ENCODE results near the gene PILRB. TPM values are rescaled to one million over a fixed set of nuclear protein-coding genes. Genes with fewer than 3 reads are reported as not detected.
"Not testable (repeated sequence)": the region's sequence is repeated elsewhere in the genome, so short reads cannot be mapped to it uniquely, and the experiment has no call there.

The PILRB gene
- total RNA-seq, 2 donors from 2014 or later, result 41.0 to 103 TPM

DNA sequence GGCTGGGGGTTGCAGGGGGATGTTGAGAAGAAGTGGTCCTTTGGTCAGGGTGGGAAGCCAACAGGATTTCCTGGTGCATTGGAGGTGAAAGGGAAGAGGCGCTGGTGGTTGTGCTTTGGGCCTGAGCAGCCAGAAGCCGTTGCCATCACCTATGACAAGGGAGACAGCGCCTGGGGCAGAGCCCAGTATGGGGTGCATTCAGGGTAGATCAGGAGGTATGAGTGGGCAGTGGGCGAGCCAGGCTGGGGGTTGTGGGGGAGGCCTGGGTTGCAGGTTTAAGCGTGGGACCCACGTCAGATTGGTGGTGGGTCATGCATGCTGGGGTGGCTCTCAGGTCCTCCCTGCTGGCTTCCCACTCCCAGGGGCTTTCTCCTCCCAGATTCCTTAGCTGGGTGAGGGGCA, 6.3 kb upstream of the PILRB start:
- peak overlapping the region; percentile 70 to 79 for H3K27ac Mint-ChIP-seq
- H3K9me3 Mint-ChIP-seq, result no peaks in the 10 kb centered on the region
- H3K36me3 Mint-ChIP-seq, result peaks cover 7 to 18% of the 10 kb centered on the region in 2 donors
- DNase-seq (ENCODE audit: low spot score in 2 of 2), result no peak
- no peak for ATAC-seq

DNA sequence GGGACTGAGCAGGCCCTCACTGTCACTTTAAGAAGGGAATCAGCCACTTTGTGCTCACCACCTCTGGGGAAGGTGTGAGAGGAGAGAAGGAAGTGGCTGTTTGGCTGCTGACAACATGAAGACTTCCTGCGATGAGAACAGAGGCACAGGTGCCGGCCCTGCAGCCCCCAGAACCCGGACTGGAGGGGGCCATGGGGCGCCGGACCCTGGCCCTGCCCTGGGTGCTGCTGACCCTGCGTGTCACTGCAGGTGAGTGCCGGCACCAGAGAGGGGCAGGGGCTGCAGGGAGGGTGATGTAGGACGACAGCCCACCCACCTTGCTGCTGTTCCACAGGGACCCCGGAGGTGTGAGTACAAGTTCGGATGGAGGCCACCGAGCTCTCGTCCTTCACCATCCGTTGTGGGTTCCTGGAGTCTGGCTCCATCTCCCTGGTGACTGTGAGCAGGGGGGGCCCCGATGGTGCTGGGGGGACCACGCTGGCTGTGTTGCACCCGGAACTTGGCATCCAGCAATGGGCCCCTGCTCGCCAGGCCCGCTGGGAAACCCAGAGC, 5.6 kb upstream of the PILRB start:
- H3K27ac Mint-ChIP-seq, result peak overlapping the region in 1 of 2 donors; percentile 75
- peaks cover 6 to 12% of the 10 kb centered on the region in 2 donors for H3K36me3 Mint-ChIP-seq
- H3K9me3 Mint-ChIP-seq; DNase-seq (ENCODE audit: low spot score in 2 of 2): not testable (repeated sequence)
- peak; percentile 25 to 53 for ATAC-seq

DNA sequence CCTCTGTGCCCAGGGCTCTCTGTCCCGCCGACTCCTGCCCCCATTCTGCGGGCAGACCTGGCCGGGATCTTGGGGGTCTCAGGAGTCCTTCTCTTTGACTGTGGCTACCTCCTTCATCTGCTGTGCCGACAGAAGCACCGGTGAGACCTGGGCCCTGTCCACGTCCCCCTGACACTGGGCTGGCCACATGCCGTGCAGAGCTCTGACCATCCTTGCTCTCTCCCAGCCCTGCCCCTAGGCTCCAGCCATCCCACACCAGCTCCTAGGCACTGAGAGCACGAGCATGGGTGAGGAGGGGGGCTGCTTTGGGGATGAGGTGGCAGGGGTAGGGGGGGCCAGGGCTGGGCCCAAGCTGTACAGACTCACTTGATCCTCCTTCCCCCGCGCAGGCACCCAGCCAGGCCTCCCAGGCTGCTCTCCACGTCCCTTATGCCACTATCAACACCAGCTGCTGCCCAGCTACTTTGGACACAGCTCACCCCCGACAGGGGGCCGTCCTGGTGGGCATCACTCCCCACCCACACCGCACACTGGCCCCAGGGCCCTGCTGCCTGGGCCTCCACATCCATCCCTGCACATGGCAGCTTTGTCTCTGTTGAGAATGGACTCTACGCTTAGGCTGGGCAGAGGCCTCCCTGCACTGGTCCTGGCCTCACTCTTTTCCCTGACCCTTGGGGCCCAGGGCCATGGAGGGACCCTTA, 4.8 kb upstream of the PILRB start:
- DNase-seq (ENCODE audit: low spot score in 2 of 2) (no peak), ATAC-seq (peak; percentile 8 to 14)
- Mint-ChIP-seq H3K36me3 (peaks cover 0 to 7% of the 10 kb centered on the region in 2 donors), H3K27ac (peak overlapping the region; percentile 75 to 92), H3K9me3 (no peaks in the 10 kb centered on the region)

DNA sequence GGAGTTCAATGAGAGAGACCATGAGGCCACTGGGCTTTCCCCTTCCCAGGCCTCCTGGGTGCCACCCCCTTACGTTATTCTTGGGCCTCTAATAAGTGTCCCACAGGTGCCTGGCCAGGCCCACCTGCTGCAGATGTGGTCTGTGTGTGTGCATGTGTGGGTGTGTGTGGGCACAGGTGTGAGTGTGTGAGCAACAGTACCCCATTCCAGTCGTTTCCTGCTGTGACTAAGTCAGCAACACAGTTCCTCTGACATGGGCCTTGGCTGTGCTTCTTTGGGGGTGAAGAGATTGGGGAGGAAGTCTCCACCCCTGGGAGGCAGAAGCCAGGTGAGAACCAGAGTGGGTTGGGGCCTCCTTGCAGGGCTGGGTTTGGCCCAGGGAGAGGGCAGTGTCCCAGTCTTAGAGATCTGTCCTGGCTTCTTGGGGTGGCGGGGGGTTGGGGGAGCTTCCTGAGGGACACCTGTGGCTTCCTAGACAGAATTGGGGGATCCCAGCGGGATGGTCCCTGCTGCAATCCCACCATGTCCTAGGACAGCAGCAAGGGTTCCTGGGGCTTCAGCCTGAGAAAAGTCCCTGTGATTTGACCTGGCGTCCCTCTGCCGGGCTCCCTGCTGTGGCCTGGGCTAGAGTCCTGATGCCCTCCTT, 4.1 kb upstream of the PILRB start:
- no peaks in the 10 kb centered on the region for H3K9me3 Mint-ChIP-seq
- DNase-seq (ENCODE audit: low spot score in 2 of 2), result no peak
- H3K27ac Mint-ChIP-seq, result peak overlapping the region; percentile 75 to 92
- peaks cover 0 to 7% of the 10 kb centered on the region in 2 donors for H3K36me3 Mint-ChIP-seq
- peak; percentile 62 to 66 for ATAC-seq

DNA sequence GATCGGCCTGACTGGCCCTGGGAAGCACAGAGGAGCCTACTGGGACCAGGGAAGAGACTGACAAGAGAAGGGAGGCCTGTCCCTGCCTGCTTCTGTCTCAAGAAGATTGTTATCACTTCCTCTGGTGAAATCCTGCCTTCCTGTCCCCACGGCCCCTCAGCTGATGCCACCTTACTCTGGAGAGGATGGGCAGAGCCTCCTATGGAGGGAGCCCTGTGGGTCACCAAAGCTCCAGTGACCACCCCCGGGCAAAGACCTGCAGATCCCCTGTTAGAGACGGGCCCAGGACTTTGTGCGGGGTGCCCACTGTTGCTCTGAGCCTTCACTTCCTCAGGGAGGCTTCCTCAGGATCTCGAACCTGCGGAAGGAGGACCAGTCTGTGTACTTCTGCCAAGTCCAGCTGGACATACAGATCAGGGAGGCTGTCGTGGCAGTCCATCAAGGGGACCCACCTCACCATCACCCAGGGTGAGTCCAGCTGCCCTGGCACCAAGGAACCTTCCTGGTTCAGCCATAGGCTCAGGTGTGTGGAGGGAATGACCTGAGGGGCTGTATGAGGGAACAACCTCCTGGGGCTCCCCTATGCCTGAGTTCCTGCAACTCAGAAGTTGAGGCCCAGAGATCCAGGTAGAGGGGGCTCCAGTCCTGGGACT, 1.4 kb upstream of the PILRB start:
- ATAC-seq (no peak), DNase-seq (ENCODE audit: low spot score in 2 of 2) (no peak)
- peaks cover 10 to 11% of the 10 kb centered on the region in 2 donors for H3K36me3 Mint-ChIP-seq
- peak overlapping the region in 1 of 2 donors; percentile 60 for H3K27ac Mint-ChIP-seq
- H3K9me3 Mint-ChIP-seq, result no peaks in the 10 kb centered on the region

DNA sequence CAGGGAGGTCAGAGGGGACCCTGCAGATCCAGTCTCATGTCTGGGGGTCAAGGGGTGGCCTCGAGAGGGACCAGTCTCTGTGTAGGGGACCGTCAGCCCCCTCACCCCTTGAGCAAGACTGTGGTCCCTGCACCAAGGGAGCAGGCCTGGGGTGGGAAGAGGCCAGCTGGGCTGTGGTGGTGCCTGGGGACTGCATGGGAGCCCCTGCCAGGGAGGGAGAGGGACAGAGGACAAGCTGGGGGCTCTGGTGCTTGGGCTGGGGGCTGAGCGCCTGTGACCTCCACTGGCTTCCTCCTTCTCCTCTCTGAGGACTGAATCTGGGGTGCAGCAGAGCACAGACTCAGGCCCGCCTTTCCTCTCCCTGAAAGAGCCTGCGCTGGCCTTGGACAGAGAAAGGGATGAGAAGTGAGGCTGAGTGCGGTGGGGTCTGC, 771 bp upstream of the PILRB start:
- no peaks in the 10 kb centered on the region for H3K9me3 Mint-ChIP-seq
- H3K36me3 Mint-ChIP-seq, result peaks cover 10 to 12% of the 10 kb centered on the region in 2 donors
- DNase-seq (ENCODE audit: low spot score in 2 of 2) (no peak), ATAC-seq (no peak)
- peak overlapping the region in 1 of 2 donors; percentile 46 for H3K27ac Mint-ChIP-seq

DNA sequence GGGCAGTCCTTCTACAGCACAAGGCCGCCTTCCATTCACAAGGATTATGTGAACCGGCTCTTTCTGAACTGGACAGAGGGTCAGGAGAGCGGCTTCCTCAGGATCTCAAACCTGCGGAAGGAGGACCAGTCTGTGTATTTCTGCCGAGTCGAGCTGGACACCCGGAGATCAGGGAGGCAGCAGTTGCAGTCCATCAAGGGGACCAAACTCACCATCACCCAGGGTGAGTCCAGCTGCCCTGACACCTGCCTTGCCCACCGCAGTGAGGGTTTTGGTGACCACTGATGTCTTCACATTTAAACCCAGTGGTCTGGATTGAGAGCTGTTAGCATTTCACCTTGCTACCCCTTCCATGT, 918 bp downstream of the PILRB start:
- H3K27ac Mint-ChIP-seq, result no peak overlapping the region
- peaks cover 17 to 29% of the 10 kb centered on the region in 2 donors for H3K36me3 Mint-ChIP-seq

DNA sequence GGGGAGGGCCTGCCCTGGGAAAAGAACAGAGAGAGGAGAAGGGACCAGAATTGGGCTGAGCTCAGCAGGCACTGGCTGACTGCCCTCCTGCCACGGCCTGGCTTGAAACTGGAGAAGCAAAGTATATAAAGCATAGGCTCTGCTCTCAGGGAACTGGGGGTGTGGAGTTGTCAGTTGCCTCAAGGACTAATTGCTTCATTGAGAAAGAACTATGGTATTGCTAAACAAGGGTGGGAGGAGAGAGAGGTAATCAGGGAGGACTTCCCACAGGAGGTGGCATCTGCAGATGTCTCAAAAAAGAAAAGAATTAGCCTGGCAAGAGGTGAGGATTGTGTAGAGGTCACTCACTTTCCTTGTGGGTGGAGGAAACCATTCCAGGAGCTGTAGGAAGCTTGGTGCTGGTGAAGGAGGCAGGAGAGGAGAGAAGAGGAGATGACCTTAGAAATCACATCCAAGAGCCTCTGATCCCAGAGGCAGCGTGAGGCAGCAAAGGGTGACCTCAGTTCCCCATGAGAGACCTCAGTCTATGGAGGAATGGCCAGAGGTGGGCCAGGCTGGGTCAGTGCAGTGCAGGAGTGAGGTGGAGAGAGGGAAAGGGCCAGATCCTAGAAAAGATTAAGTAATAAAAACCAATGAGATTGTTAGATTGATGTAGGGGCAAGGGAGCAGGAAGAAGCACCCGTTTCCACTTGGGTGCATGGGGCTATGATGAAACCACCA, 2.4 kb downstream of the PILRB start:
- peaks cover 19 to 38% of the 10 kb centered on the region in 2 donors for H3K36me3 Mint-ChIP-seq
- ATAC-seq, result no peak

More for the DNA sequence above, 918 bp downstream of the PILRB start:
- no peak for ATAC-seq
- DNase-seq (ENCODE audit: low spot score in 2 of 2), result no peak
- H3K9me3 Mint-ChIP-seq, result no peaks in the 10 kb centered on the region

DNA sequence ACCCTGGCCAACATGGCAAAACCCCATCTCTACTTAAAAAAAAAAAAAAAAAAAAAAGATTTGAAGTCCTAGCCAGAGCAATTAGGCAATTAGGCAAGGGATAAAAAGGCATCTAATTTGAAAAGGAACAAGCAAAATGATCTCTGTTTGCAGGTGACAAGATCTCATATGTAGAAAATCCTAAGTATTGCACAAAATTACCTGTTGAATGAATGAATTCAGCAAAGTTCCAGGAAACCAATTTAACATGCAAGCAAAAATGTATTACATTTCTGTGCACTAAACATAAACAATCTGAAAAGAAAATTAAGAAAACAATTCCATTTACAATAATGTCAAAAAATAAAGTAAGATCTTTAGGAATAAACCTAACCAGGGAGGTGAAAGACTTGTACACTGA, 5.2 kb downstream of the PILRB start:
- DNase-seq (ENCODE audit: low spot score in 2 of 2), result no peak
- no peaks in the 10 kb centered on the region for H3K9me3 Mint-ChIP-seq
- ATAC-seq, result no peak
- no peak overlapping the region for H3K27ac Mint-ChIP-seq
- peaks cover 23 to 48% of the 10 kb centered on the region in 2 donors for H3K36me3 Mint-ChIP-seq

More for the DNA sequence above, 2.4 kb downstream of the PILRB start:
- peak overlapping the region; percentile 38 to 78 for H3K27ac Mint-ChIP-seq
- DNase-seq (ENCODE audit: low spot score in 2 of 2), result no peak
- no peaks in the 10 kb centered on the region for H3K9me3 Mint-ChIP-seq

DNA sequence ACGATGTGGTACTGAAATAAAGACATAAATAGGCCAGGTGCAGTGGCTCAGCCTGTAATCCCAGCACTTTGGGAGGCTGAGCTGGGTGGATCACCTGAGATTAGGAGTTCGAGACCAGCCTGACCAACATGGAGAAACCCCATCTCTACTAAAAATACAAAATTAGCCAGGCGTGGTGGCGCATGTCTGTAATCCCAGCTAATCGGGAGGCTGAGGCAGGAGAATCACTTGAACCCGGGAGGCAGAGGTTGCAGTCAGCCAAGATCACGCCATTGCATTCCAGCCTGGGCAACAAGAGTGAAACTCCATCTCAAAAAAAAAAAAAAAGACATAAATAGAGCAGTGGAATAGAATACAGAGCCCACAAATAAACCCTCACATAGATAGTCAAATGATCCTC, 5.9 kb downstream of the PILRB start:
- H3K27ac Mint-ChIP-seq, result peak overlapping the region in 1 of 2 donors; percentile 13
- DNase-seq (ENCODE audit: low spot score in 2 of 2); ATAC-seq; H3K9me3 Mint-ChIP-seq: not testable (repeated sequence)
- peaks cover 23 to 48% of the 10 kb centered on the region in 2 donors for H3K36me3 Mint-ChIP-seq

DNA sequence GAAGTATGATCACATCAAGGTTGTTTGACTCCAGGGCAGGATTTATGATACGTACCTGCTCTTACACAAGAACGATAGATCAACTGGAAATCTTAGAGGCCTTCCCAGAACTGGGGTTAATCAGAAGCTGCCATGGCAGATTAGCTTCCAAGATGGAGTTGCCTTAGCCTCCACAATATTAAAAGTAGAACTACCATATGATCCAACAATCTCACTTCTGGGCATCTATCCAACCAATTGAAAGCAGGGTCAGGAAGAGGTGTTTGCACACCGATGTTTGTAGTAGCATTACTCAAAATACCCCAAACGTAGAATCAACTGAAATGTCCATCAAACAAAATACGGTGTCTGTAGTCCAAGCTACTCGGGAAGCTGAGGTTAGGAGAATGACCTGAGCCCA, 6.6 kb downstream of the PILRB start:
- ATAC-seq (no peak), DNase-seq (ENCODE audit: low spot score in 2 of 2) (no peak)
- no peaks in the 10 kb centered on the region for H3K9me3 Mint-ChIP-seq
- peak overlapping the region in 1 of 2 donors; percentile 13 for H3K27ac Mint-ChIP-seq
- peaks cover 23 to 48% of the 10 kb centered on the region in 2 donors for H3K36me3 Mint-ChIP-seq

DNA sequence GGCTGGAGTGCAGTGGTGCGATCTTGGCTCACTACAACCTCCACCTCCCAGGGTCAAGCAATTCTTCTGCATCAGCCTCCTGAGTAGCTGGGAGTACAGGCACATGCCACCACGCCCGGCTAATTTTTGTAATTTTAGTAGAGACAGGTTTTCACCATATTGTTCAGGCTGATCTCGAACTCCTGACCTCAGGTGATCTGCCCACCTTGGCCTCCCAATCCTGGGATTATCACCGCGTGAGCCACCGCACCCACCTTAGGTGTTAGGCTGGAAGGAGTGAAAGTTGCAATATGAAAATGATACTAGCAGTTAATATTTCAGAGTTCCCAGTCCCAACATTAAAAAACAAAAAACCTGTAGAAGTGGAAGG, 8.1 kb downstream of the PILRB start:
- H3K36me3 Mint-ChIP-seq, result peaks cover 14 to 36% of the 10 kb centered on the region in 2 donors
- H3K27ac Mint-ChIP-seq, result peak overlapping the region; percentile 66 to 83
- not testable (repeated sequence) for ATAC-seq; H3K9me3 Mint-ChIP-seq; DNase-seq (ENCODE audit: low spot score in 2 of 2)

DNA sequence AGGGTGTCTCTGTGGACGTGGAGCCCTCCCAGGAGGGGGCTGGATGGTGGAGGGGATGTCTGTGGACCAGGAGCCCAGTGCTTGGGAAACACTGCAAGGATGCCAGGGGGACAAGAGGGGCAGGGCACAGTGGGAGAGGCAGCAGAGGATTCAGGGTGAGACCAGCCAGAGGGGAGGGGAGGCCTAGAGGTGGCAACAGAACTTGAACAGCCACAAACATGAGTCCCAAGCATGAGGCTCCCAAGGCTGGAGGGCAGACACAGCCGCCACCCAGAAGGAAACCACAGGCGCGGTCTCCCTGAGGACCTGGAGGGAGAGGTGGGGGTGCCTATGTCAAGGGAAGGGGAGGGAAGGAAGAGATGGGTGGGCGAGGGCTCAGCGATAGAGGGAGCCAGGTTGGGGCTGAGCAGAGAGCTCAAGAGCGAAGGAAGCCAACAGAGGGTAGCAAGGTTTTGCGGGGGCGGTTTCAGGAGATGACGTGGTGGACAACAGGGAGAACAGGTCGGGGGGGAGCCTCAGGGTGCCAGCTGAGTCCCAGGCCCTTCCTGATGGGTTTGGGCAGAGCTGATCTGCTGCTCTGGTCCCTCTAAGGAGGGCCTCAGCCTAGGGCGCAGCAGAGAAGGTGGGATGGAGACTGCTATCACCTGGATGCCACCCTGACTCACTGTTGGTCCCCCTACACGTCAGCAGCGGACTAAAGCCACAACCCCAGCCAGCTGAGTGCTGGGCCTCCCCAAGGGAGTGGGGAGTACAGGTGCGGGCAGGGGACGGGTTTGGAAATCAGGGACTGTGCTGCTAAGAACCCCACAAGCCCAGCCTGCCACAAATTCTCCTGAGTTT, 8.7 kb downstream of the PILRB start:
- peak overlapping the region; percentile 66 to 83 for H3K27ac Mint-ChIP-seq
- peak in 1 of 2 donors; percentile 19 for ATAC-seq
- DNase-seq (ENCODE audit: low spot score in 2 of 2), result no peak
- no peaks in the 10 kb centered on the region for H3K9me3 Mint-ChIP-seq
- H3K36me3 Mint-ChIP-seq, result peaks cover 14 to 36% of the 10 kb centered on the region in 2 donors

DNA sequence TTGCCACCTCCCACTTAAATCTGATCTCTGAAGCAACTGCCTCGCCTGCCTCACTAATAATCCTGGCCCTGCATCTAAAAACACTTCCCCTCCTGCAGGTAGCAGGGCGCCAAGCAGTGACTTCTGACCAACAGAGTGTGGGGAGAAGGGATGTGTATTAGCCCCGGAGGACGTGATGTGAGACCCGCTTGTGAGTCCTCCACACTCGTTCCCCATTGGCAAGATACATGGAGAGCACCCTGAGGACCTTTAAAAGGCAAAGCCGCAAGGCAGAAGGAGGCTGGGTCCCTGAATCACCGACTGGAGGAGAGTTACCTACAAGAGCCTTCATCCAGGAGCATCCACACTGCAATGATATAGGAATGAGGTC, 9.3 kb downstream of the PILRB start:
- Mint-ChIP-seq H3K27ac (peak overlapping the region in 1 of 2 donors; percentile 38), H3K36me3 (peaks cover 14 to 34% of the 10 kb centered on the region in 2 donors), H3K9me3 (no peaks in the 10 kb centered on the region)
- no peak for ATAC-seq
- no peak for DNase-seq (ENCODE audit: low spot score in 2 of 2)

DNA sequence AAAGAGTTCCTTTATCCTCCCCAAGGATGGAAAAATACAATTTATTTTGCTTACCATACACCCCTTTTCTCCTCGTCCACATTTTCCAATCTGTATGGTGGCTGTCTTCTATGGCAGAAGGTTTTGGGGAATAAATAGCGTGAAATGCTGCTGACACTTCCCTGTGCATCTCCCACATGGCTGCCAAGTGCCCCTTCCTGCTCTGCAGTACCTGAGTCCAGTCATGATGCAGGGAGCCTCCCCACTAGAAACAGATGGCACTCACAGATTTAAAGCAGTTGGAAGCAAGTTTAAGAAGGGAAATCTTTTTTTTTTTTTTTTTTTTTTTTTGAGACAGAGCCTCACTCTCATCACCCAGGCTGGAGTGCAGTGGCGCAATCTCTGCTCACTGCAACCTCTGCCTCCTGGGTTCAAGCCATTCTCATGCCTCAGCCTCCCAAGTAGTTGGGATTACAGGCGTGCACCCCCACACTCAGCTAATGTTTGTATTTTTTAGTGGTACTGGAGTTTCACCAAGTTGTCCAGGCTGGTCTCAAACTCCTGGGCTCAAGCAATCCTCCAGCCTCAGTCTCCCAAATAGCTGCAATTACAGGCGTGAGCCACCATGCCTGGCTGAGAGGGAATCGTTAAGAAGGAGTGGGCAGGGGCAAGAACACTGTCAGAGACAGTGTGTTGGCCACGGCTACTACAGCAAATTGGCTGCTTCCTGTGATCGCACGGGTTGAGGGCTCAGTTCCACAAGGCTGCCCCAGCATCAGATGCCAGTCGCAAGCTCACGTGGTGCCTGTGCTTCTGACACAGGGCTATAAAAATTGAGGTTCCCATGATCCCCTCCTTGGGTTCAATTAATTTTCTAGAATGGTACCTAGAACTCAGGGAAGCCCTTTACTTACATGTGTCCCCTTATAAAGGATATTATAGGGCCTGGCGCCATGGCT, 10.0 kb downstream of the PILRB start:
- no peaks in the 10 kb centered on the region for H3K9me3 Mint-ChIP-seq
- DNase-seq (ENCODE audit: low spot score in 2 of 2) (no peak), ATAC-seq (no peak)
- H3K27ac Mint-ChIP-seq, result peak overlapping the region in 1 of 2 donors; percentile 38
- peaks cover 14 to 27% of the 10 kb centered on the region in 2 donors for H3K36me3 Mint-ChIP-seq
